ENCODE data around the gene STAT3.

DNA sequence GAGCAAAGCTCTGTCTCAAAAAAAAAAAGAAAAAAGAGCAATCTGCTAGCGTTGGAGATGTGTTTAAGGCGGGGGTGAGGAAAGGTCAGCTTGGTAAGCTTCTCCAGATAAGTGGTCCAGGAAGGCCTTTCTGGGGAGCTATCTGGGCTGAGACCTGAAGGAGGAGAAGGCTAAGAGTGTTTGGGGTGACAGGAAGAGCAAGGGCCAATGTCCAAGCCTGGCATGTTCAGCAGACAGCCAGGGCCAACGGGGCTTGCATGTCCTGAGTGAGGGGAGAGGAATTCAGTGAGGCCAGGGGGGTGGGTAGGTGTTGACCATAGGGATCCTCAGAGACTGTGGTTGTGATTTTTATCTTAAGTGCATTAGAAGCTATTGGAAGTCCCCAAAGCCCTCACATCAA lies 84.5 kb downstream of the STAT3 start:
- TF ChIP-seq, protein P1, sequence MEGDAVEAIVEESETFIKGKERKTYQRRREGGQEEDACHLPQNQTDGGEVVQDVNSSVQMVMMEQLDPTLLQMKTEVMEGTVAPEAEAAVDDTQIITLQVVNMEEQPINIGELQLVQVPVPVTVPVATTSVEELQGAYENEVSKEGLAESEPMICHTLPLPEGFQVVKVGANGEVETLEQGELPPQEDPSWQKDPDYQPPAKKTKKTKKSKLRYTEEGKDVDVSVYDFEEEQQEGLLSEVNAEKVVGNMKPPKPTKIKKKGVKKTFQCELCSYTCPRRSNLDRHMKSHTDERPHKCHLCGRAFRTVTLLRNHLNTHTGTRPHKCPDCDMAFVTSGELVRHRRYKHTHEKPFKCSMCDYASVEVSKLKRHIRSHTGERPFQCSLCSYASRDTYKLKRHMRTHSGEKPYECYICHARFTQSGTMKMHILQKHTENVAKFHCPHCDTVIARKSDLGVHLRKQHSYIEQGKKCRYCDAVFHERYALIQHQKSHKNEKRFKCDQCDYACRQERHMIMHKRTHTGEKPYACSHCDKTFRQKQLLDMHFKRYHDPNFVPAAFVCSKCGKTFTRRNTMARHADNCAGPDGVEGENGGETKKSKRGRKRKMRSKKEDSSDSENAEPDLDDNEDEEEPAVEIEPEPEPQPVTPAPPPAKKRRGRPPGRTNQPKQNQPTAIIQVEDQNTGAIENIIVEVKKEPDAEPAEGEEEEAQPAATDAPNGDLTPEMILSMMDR (conservative IDR thresholded peaks at IDR 0.05; ENCODE audit: low read length): no peak
- TF ChIP-seq EZH2phosphoT487 (IDR thresholded peaks at IDR 0.05; ENCODE audit: borderline replicate concordance, low read depth, low read length): no peak
